ENCODE results near the gene CANT1.

Gene CANT1

GRCh38 chr17:79048826-79049755, 39.5 kb upstream of the CANT1 start:
- Histone ChIP-seq H4K20me1 (no peaks in the 10 kb centered on the region), H3K9me3 (peaks cover 10% of the 10 kb centered on the region), H3K9ac (peak overlapping the region; percentile 67), H3K4me1 (peaks cover 43% of the 10 kb centered on the region), H3K4me2 (peak overlapping the region; percentile 88), H3K27me3 (no peaks in the 10 kb centered on the region), H3K27ac (peak overlapping the region; percentile 73), H3K4me3 (peak overlapping the region; percentile 40), H3K36me3 (no peaks in the 10 kb centered on the region)
- no peak for TF ChIP-seq Cebpa-rat (IDR thresholded peaks at IDR 0.05)

GRCh38 chr17:79047923-79048825, 38.6 kb upstream of the CANT1 start:
- H3K9ac ChIP-seq: peak overlapping the region; percentile 67
- H3K9me3 ChIP-seq: 0 out of 2 replicates have a peak, but pooled peaks cover 2% of the 10 kb centered on the region
- H3K4me2 ChIP-seq: peak overlapping the region; percentile 88
- H3K36me3 ChIP-seq: no peaks in the 10 kb centered on the region
- peaks cover 43% of the 10 kb centered on the region for H3K4me1 ChIP-seq
- peak overlapping the region; percentile 40 for H3K4me3 ChIP-seq
- peak overlapping the region; percentile 73 for H3K27ac ChIP-seq
- TF ChIP-seq Cebpa-rat (IDR thresholded peaks at IDR 0.05): no peak
- H4K20me1 ChIP-seq: no peaks in the 10 kb centered on the region
- no peaks in the 10 kb centered on the region for H3K27me3 ChIP-seq

- Histone ChIP-seq H4K20me1 (no peaks in the 10 kb centered on the region), H3K9ac (peak overlapping the region; percentile 41; the same call in 1 of the 2 replicates), H3K4me3 (no peak overlapping the region), H3K27me3 (no peaks in the 10 kb centered on the region), H3K27ac (peak overlapping the region; percentile 73; the same call in 1 of the 2 replicates), H3K9me3 (no peaks in the 10 kb centered on the region), H3K36me3 (no peaks in the 10 kb centered on the region), H3K4me2 (peak overlapping the region; percentile 88), H3K4me1 (peaks cover 43% of the 10 kb centered on the region)
- TF ChIP-seq Cebpa-rat (IDR thresholded peaks at IDR 0.05): no peak
These were observed 37.8 kb upstream of the CANT1 start for GRCh38 chr17:79047291-79047920.

GRCh38 chr17:79046916-79047280, 37.3 kb upstream of the CANT1 start:
- Histone ChIP-seq H3K36me3 (no peaks in the 10 kb centered on the region), H3K4me2 (peak overlapping the region; percentile 88), H3K27me3 (no peaks in the 10 kb centered on the region), H3K4me3 (no peak overlapping the region), H3K27ac (peak overlapping the region; percentile 30; the same call in 1 of the 2 replicates), H4K20me1 (no peaks in the 10 kb centered on the region), H3K4me1 (peaks cover 43% of the 10 kb centered on the region), H3K9ac (peak overlapping the region; percentile 41; the same call in 1 of the 2 replicates), H3K9me3 (no peaks in the 10 kb centered on the region)
- no peak for TF ChIP-seq Cebpa-rat (IDR thresholded peaks at IDR 0.05)

GRCh38 chr17:79046197-79046915, 36.8 kb upstream of the CANT1 start:
- Histone ChIP-seq H4K20me1 (no peaks in the 10 kb centered on the region), H3K9ac (peak overlapping the region; percentile 41; the same call in 1 of the 2 replicates), H3K27ac (peak overlapping the region; percentile 30; the same call in 1 of the 2 replicates), H3K27me3 (no peaks in the 10 kb centered on the region), H3K4me3 (no peak overlapping the region), H3K4me1 (peaks cover 43% of the 10 kb centered on the region), H3K4me2 (peak overlapping the region; percentile 88), H3K9me3 (no peaks in the 10 kb centered on the region), H3K36me3 (no peaks in the 10 kb centered on the region)
- no peak for TF ChIP-seq Cebpa-rat (IDR thresholded peaks at IDR 0.05)

- H3K4me1 ChIP-seq: peaks cover 43% of the 10 kb centered on the region
- H3K9ac ChIP-seq: no peak overlapping the region
- H4K20me1 ChIP-seq: no peaks in the 10 kb centered on the region
- H3K27ac ChIP-seq: no peak overlapping the region
- H3K9me3 ChIP-seq: no peaks in the 10 kb centered on the region
- no peaks in the 10 kb centered on the region for H3K36me3 ChIP-seq
- H3K4me3 ChIP-seq: no peak overlapping the region
- TF ChIP-seq Cebpa-rat (IDR thresholded peaks at IDR 0.05): no peak
- H3K4me2 ChIP-seq: peak overlapping the region; percentile 88
- no peaks in the 10 kb centered on the region for H3K27me3 ChIP-seq
These were observed 36.3 kb upstream of the CANT1 start for GRCh38 chr17:79045842-79046196.

- no peaks in the 10 kb centered on the region for H4K20me1 ChIP-seq
- H3K9me3 ChIP-seq: no peaks in the 10 kb centered on the region
- H3K27ac ChIP-seq: no peak overlapping the region
- peaks cover 43% of the 10 kb centered on the region for H3K4me1 ChIP-seq
- H3K9ac ChIP-seq: no peak overlapping the region
- no peaks in the 10 kb centered on the region for H3K27me3 ChIP-seq
- H3K36me3 ChIP-seq: no peaks in the 10 kb centered on the region
- no peak for TF ChIP-seq Cebpa-rat (IDR thresholded peaks at IDR 0.05)
- H3K4me3 ChIP-seq: no peak overlapping the region
- H3K4me2 ChIP-seq: no peak overlapping the region
These were observed 35.6 kb upstream of the CANT1 start for GRCh38 chr17:79045001-79045729.

GRCh38 chr17:79044462-79044861, 34.9 kb upstream of the CANT1 start:
- H3K4me3 ChIP-seq: no peak overlapping the region
- H3K4me2 ChIP-seq: no peak overlapping the region
- no peaks in the 10 kb centered on the region for H3K9me3 ChIP-seq
- no peaks in the 10 kb centered on the region for H3K36me3 ChIP-seq
- no peak for TF ChIP-seq Cebpa-rat (IDR thresholded peaks at IDR 0.05)
- H3K27me3 ChIP-seq: no peaks in the 10 kb centered on the region
- no peaks in the 10 kb centered on the region for H4K20me1 ChIP-seq
- peaks cover 36% of the 10 kb centered on the region for H3K4me1 ChIP-seq
- no peak overlapping the region for H3K27ac ChIP-seq
- H3K9ac ChIP-seq: no peak overlapping the region

All from BLaER1 (cell line).